GM19452 (cell line): Measurements from ENCODE around the gene PPP2R5B.

ENCODE experiments used
- ATAC-seq: cut with Tn5 transposase; IDR thresholded peaks from one replicate; pipeline ENCODE4 v1.9.1; 2021; ENCODE audit not compliant: unreplicated experiment

PPP2R5B gene

GRCh38 chr11:64928957-64929356 lies 4.5 kb downstream of the PPP2R5B start:
- ATAC-seq = no peak

GRCh38 chr11:64929625-64930024 lies 5.1 kb downstream of the PPP2R5B start:
- ATAC-seq = no peak

DNA sequence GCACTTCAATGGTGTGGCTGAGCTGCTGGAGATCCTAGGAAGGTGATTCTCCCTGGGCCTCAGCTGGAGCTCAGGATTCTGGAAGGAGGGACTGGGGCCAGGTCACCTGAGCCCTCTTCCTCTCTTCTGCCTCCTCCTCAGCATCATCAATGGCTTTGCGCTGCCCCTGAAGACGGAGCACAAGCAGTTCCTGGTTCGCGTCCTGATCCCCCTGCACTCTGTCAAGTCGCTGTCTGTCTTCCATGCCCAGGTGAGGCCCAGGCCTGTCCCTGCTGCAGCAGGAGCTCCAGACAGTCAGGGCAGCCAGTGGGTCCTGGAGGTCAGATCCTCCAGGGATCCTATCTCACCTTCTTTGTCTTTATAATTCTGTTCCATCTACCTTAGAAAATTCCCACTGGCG lies 5.9 kb downstream of the PPP2R5B start:
- no peak for ATAC-seq

GRCh38 chr11:64931290-64931689 lies 6.8 kb downstream of the PPP2R5B start:
- no peak for ATAC-seq

- ATAC-seq = no peak
These were observed 7.8 kb downstream of the PPP2R5B start for GRCh38 chr11:64932324-64932723.

DNA sequence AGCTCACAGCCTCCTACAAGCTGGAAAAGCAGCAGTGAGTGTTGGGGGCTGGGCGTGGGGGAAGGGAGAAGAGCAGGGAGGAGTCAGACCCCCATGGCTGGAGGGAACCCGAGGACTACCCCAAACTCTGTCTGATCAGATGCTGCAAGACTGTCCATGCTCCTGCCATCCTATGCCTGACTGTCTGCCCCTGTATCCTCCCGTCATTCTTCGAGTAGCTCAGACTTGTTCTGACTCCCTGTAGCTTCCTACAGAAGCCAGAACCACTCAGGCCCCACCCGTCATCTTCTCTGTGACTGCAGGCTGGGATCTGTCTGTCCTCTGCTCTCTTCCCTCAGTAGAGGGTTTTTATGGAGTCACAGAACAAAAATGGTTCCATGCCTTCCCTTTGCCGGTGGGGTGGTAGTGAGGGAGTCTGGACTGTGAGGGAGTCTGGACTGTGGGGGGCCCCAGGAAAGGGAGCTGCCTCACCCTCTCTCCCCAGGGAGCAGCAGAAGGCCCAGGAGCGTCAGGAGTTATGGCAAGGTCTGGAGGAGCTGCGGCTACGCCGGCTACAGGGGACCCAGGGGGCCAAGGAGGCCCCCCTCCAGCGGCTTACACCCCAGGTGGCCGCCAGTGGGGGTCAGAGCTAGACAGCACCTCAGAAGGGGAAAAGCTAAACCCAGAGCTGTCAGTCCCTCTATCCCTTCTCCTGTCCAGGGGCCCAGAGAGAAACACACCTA lies 8.9 kb downstream of the PPP2R5B start:
- no peak for ATAC-seq

DNA sequence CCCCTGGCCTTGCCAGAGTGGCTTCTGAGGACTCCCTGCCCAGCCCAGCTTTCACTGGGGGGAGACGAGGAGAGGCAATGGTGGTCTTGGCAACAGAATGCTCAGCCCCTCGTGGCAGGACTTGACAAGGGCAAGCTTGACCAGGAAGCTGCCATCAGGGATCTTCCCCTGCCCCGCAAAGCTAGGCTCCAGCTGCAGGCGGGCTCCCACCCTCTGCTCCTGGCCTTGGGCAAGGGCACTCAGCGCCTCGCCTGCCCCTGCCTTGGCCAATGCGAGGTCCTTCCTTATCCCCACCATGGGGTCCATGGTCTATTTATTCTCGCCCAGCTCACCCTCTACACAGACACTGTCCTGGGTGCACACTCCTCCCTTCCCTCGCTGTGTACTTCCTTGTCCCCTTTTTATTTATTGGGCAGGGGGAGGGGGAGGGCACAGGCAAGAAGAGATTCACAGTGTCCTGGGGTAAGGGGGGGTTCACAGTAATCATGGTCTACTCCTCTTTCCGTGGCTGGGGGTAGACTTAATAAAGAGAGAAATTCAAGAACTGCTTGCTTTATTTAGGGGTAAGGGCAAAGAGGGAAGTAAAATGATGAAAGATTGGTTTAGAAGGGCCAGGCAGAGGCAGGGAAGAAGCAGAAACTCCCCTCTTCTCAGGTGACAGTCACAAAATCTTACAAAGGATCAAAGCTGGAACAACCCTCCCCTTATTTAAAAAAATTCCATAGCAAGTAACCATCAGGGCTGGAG lies 9.6 kb downstream of the PPP2R5B start:
- ATAC-seq = no peak

DNA sequence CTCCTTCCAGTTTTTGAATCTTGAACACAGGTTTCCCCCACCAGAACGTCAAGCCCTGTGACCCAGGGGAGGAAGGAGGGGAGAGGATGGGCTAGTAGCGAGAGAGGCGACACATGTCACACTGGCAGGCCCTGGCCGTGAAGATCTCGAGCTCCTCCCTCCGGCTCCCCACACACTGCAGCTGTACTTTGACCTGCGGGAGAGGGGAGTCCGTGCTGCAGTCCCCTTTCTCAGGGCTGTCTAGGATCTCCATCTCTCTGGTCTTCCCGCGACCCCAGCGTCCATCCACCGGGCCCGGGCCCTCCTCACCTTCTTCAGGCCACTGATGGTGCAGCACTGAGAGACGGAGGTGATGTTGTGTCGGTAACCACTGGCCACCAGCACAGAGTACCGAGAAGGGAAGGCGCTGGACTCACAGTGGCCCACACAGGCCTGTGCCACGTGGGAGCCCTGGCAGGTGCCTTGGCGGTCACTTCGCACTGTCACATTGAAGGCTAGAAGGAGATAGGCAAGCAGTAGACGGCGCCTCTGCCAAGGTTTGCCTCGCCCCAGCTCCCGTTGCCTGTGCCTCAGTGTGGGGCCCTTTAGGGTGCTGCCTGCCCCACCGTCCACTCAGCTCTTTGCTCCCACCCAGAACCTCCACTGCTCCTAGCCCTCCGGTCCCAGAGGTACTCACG lies 10.3 kb downstream of the PPP2R5B start:
- ATAC-seq = no peak

DNA sequence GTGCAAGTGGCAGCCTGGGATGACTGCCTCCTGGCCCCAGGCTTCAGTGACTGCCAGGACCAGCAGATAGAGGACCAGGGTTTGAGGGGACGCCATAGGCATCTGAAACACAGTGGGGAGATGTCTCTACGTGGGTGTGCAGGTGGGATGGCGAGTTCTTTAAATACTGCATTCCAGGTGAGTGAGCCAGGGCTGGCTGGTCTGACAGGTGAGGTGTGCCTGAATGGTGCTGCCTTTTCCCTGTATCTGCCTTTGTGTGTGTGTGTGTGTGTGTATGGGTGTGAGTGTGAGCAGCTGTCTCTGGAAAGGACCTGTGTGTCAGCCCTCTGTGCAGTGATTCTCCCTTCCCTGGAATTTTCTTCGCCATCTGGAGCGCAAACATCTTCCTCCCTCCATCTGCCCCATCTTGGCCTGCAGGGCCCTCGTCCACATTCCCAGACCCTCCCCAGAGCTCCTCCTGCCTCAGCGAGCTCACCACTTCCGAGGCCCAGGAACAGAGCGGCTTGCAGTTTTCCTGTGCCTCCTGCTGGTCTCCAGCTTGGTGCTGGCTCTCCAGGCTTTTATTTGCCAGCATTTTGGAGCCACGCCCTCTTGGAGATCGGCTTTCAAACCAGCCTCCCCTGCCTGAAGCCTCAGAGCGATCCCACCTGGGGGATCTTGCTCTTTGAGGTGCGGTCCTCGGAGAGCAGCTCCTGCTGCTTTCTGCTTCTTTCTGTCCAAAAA lies 11.0 kb downstream of the PPP2R5B start, which contains the start of gene GPHA2:
Gene GPHA2, minus strand, starts transcription at position 535 of the 723 bp plus-strand sequence. Its CDS starts 433 bp downstream, at position 102.
- ATAC-seq = no peak

- ATAC-seq = no peak
These were observed 12.1 kb downstream of the PPP2R5B start for GRCh38 chr11:64936539-64936938.

- no peak for ATAC-seq
These were observed 22.8 kb downstream of the PPP2R5B start for GRCh38 chr11:64947208-64947814.

- ATAC-seq = no peak
These were observed 27.0 kb downstream of the PPP2R5B start for GRCh38 chr11:64951529-64951928.

DNA sequence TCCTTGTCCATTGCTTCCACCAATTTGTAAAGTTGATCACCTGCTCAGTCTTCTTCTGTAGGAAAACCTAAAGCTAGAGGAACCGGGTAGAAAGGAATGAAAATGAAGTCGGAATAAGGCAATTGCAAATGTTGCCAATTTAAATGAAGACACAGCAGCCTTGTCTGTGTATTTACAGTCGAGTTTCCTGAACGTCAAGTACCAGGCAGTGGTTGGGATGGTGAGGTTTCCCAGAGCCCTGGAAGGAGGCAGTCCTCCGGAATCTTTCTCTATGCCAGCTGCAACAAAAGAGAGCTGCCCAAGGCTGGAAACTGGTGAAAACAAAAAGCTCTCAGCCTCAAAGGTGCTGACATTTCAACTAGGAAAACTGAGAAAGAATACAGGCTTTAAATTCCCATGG lies 29.7 kb downstream of the PPP2R5B start:
- no peak for ATAC-seq

DNA sequence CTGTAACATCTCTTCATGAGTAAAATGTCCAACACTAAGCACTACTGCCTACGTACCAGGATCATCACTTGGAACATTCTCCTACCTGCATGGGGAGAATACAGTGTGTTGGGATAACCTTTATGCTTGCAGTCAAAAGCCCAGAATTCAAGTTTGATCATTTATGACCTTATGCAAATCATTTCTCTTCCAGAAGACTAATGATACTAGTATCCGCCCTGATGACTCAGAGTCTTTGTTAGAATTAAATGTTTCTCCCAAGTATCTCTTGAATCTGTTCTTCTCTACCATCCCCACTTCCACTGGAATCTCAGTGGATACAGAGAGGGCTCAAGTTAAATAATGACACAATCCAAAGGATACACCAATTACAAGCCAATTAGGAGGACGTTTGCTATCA lies 35.0 kb downstream of the PPP2R5B start:
- no peak for ATAC-seq

- no peak for ATAC-seq
These were observed 36.2 kb downstream of the PPP2R5B start for GRCh38 chr11:64960719-64961118.

GRCh38 chr11:64963072-64963631 lies 38.7 kb downstream of the PPP2R5B start:
- no peak for ATAC-seq

GRCh38 chr11:64967375-64967774 lies 42.9 kb downstream of the PPP2R5B start:
- no peak for ATAC-seq

- ATAC-seq = no peak
These were observed 44.7 kb downstream of the PPP2R5B start for GRCh38 chr11:64969209-64969608.

- ATAC-seq = no peak
These were observed 46.3 kb downstream of the PPP2R5B start for GRCh38 chr11:64970731-64971151.

GRCh38 chr11:64971421-64972233 lies 47.1 kb downstream of the PPP2R5B start, which contains the start of gene MAJIN:
Gene MAJIN, minus strand, starts transcription at chr11:64972108. Its CDS starts 12,703 bp downstream, at chr11:64959405.
- ATAC-seq = no peak
